Cardiac fibroblast (primary cell): ENCODE results near the gene FSHR.

Experiments
- DNase-seq, 2 donors: peaks; one replicate each; pipeline versions ENCODE4 v3.0.0 to v3.0.0-alpha.2; 2010; ENCODE audit warnings: low read depth in 2 of 2
- H3K4me3 ChIP-seq, 2 donors: replicated peaks in 1 of 2; 1 replicate in 1 of 2; 2 replicates in 1 of 2; pipeline ENCODE4 v1.5.1; 2011; ENCODE audit warnings: low read depth in 2 of 2, low read length in 2 of 2, mild to moderate bottlenecking in 2 of 2, moderate library complexity in 1 of 2
- TF ChIP-seq, protein P1 (sequence below): IDR thresholded peaks from one replicate; pipeline ENCODE4 v1.5.1; 2011; ENCODE audit warnings: low read depth, mild to moderate bottlenecking, low read length, inconsistent platforms

Gene FSHR

DNA sequence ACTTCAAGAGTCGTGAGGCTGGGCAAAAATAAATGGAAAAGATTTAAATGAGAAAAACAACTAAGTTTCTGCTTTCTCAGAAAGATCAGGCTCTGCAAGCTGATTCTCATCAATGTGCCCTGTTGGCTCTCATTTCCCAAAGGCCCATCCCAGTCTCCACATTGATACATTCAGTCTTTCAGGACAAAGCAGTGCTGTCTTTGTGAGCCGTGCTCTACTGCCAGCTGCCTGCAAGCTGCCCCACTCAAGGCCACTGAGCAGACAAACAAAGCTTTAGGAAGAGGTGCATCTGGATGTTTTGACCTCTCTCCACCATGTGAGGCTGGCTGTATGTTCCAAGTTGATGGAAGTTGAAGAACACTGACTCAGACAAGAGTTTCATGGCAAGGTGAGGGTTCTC, 48.8 kb downstream of the FSHR start:
- H3K4me3 ChIP-seq: no peak overlapping the region
- TF ChIP-seq, protein P1, sequence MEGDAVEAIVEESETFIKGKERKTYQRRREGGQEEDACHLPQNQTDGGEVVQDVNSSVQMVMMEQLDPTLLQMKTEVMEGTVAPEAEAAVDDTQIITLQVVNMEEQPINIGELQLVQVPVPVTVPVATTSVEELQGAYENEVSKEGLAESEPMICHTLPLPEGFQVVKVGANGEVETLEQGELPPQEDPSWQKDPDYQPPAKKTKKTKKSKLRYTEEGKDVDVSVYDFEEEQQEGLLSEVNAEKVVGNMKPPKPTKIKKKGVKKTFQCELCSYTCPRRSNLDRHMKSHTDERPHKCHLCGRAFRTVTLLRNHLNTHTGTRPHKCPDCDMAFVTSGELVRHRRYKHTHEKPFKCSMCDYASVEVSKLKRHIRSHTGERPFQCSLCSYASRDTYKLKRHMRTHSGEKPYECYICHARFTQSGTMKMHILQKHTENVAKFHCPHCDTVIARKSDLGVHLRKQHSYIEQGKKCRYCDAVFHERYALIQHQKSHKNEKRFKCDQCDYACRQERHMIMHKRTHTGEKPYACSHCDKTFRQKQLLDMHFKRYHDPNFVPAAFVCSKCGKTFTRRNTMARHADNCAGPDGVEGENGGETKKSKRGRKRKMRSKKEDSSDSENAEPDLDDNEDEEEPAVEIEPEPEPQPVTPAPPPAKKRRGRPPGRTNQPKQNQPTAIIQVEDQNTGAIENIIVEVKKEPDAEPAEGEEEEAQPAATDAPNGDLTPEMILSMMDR: no peak
- no peak for DNase-seq

DNA sequence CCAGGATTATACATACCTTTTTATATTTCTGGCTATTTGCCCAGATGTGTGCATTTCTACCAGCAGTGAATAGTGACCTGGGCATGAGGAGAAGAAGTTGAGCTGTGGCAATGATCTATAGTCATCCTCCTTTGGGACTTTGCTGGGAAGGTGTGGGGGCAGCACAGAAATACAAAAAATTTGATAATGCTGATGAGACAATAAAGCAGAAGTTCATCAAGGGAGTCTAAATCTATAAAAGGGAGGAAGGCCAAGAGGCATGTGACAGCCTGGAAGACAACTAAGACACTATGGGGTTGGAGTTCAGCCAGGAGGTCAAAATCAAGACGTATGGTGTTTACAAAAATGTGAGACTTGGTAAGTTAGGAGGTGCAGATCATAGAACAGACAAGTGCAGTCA, 52.2 kb downstream of the FSHR start:
- no peak overlapping the region for H3K4me3 ChIP-seq
- TF ChIP-seq, protein P1: no peak
- no peak for DNase-seq

DNA sequence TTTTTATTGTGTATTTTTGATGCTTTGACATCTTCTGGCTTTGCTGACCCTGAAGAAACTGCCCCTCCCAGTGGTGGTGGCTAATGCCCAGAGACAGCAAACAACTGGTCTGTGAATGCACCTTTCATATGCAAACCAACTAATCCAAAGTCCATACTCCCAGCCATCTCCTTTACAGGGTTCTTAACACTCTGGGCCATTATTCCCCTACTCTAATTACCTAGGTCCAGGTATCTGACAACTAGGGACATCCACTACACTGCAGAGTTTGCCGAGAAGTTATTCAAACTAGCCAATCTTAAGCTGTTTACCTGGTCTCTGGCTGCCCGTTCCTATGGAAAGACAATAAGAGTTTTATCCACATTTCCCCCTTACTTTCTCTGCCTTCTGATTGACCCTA, 73.6 kb downstream of the FSHR start:
- DNase-seq: no peak
- TF ChIP-seq, protein P1: no peak
- no peak overlapping the region for H3K4me3 ChIP-seq

DNA sequence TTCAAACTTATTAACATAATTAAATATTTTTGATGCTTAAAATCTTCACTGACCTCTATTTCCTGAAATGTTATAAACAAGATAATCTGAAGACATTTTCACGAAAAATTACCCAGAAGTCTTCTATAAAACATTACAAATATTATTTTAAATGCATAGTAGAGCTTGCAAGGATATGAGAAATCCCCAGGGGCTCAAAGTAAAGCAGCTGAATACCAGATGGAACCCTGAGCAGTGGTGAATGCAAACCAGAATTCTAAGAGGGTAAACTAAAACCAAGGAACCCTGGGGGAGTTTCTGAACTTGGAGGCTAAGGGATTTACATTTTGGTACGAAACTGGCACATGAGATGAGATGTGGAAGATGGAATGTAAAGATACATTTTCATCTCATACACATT, 83.6 kb downstream of the FSHR start:
- H3K4me3 ChIP-seq: no peak overlapping the region
- TF ChIP-seq, protein P1: no peak
- no peak for DNase-seq

DNA sequence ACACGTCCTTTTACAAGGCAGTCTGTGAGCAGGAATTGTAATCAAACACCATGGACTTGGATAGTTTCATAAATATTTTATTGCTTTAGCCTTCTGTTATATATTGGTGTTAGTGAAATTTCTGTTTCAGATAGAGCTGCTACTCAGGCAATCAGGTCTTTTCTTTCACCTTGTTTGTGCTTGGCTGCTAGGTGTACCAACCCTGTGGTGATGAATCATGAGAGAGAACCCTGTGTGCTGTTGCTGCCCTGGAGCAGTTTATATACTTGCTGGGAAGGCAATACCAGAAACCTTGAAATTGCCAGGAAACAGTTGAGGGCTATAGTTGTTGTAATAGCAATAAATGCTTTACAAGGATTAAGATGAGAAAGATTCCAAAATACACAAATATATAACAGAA, 84.5 kb downstream of the FSHR start:
- TF ChIP-seq, protein P1: no peak
- DNase-seq: no peak
- no peak overlapping the region for H3K4me3 ChIP-seq

DNA sequence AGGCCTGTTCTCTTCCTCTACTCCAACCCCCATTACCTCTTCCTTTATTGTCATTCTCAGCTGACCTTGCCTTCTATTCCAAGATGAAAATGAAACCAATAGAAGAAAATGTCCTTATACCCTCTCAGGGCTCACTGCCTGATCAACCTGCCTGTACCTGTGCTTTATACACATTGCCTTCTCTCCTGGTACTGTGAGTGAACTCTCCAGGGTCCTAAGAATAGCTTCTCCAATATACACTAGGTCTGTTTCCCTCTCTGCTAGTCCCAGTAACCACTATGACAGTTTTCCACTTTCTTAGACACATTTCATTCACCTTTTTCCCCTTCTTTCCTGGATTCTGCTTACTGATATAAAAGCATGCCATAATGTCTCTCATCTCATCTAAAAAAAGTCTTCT, 85.7 kb downstream of the FSHR start:
- H3K4me3 ChIP-seq: no peak overlapping the region
- TF ChIP-seq, protein P1: no peak
- no peak for DNase-seq

DNA sequence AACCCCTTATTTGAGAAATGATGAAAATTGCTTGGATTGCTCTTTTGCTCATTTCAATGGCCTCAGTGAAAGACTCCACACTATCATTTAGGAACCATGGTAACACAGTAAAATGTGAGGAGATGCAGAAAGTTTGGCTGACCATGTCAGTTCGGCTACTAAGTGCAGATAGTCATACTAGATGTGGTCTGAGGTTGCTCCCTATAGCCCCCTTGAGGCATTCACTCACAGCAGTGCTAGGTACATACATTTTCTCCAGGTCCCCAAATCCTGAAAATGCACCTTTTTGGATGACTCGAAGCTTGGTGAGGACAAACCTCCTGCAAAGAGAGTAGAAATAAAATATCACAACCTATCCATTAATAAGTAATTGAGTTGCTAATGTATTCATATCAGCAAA, 86.3 kb downstream of the FSHR start:
- DNase-seq: no peak
- no peak overlapping the region for H3K4me3 ChIP-seq
- TF ChIP-seq, protein P1: no peak
